DOHH2 (cell line): Measurements from ENCODE around the gene INPP4B.

Source experiments
- H3F3A ChIP-seq: fragments of 200-600 bp; sonication (generic), shearing (Covaris generic); 2 replicates; pipeline ENCODE4 v1.6.0; 2016; ENCODE audit warnings: antibody characterized with exemption, mild to moderate bottlenecking; ENCODE audit not compliant: control insufficient read depth, insufficient read depth
- H3K27ac ChIP-seq: fragments of 200-600 bp; sonication (generic); 2 replicates; pipeline ENCODE4 v1.5.1; 2014; ENCODE audit warnings: low read depth, mild to moderate bottlenecking, low read length, moderate library complexity
- H3K27me3 ChIP-seq: fragments of 200-600 bp; sonication (generic); 2 replicates; pipeline ENCODE4 v1.6.1; 2014; ENCODE audit warnings: mild to moderate bottlenecking, low read length, mixed read lengths; ENCODE audit not compliant: control insufficient read depth
- H3K36me3 ChIP-seq: fragments of 200-600 bp; sonication (generic); 2 replicates; pipeline ENCODE4 v1.6.1; 2014; ENCODE audit warnings: mild to moderate bottlenecking, low read length, moderate library complexity, mixed read lengths; ENCODE audit not compliant: control insufficient read depth
- H3K4me1 ChIP-seq: fragments of 200-600 bp; sonication (generic); 2 replicates; pipeline ENCODE4 v1.6.1; 2014; ENCODE audit warnings: mild to moderate bottlenecking, low read length, mixed read lengths; ENCODE audit not compliant: control insufficient read depth
- H3K4me2 ChIP-seq: fragments of 200-600 bp; sonication (generic); 2 replicates; pipeline ENCODE4 v1.6.0; 2014; ENCODE audit warnings: mild to moderate bottlenecking, low read length, moderate library complexity
- H3K4me3 ChIP-seq: fragments of 200-600 bp; sonication (generic); 2 replicates; pipeline ENCODE4 v1.5.1; 2014; ENCODE audit warnings: mild to moderate bottlenecking, low read length, mixed read lengths
- H3K79me2 ChIP-seq: fragments of 200-600 bp; sonication (generic); 2 replicates; pipeline ENCODE4 v1.6.1; 2014; ENCODE audit warnings: mild to moderate bottlenecking, low read length, mixed read lengths; ENCODE audit not compliant: control insufficient read depth
- H3K9me2 ChIP-seq: fragments of 200-600 bp; sonication (generic); replicated peaks from 2 replicates; pipeline ENCODE4 v1.6.1; 2014; ENCODE audit warnings: mild to moderate bottlenecking, low read length, mixed read lengths; ENCODE audit not compliant: control insufficient read depth
- H3K9me3 ChIP-seq: fragments of 200-600 bp; sonication (generic); 2 replicates; pipeline ENCODE4 v1.6.1; 2014; ENCODE audit warnings: antibody characterized with exemption, low read length, mixed read lengths; ENCODE audit not compliant: control insufficient read depth, insufficient read depth
- H4K20me1 ChIP-seq: fragments of 200-600 bp; sonication (generic); 2 replicates; pipeline ENCODE4 v1.6.0; 2014; ENCODE audit warnings: low read depth, mild to moderate bottlenecking, antibody characterized with exemption, low read length, moderate library complexity; ENCODE audit not compliant: control insufficient read depth, insufficient read depth
- EZH2phosphoT487 ChIP-seq: fragments of 200-600 bp; sonication (generic); IDR thresholded peaks from 2 replicates; pipeline ENCODE4 v1.6.1; 2017; ENCODE audit warnings: borderline replicate concordance, mild to moderate bottlenecking, antibody characterized with exemption, low read length, moderate library complexity, mixed read lengths
- TF ChIP-seq, protein P1 (sequence below): fragments of 200-600 bp; sonication (generic); IDR thresholded peaks from one replicate; pipeline ENCODE4 v1.5.1; 2014; ENCODE audit warnings: antibody characterized with exemption, mild to moderate bottlenecking, low read depth, low read length; ENCODE audit not compliant: poor library complexity, severe bottlenecking

The INPP4B gene

DNA sequence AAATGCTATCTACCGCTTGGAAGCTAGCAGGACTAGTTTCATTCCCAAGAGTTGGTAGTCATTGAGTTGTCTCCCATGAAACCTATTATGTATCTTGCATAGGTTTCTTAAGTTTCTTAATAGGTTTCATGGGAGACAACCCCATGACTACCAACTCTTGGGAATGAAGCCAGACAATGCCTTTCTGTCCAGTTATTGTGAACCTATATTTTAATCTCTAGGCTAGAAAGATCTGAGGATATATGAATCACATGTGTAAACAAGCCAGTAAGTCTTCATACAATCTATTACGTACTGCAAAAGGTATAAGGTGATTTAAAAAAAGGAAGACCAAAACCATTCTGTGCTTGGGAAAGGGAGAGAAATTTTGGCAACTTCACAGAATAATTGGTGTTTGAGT lies 162.6 kb downstream of the INPP4B start:
- H3K27ac ChIP-seq, result no peak overlapping the region

DNA sequence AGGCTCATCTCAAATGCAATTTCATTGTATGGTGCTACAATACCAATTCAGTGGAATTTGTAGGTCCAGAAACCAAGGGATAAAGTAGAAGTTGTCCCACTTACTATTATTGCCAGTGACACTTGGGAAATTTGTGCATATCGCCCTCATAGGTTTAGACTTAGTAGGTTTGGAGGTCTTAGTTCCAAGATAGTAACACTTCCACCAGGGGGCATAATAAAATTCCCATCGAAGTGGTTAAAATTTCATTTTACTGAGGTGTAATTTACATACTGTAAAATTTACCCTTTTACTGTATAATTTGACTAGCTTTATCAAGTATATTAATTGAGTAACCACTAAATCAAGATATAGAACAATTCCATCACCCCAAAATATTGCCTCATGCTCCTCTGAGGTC lies 174.6 kb downstream of the INPP4B start:
- H3K4me1 ChIP-seq, result no peaks in the 10 kb centered on the region
- no peak overlapping the region for H3K4me3 ChIP-seq
- no peaks in the 10 kb centered on the region for H3K27me3 ChIP-seq
- TF ChIP-seq EZH2phosphoT487, result no peak
- TF ChIP-seq, protein P1, sequence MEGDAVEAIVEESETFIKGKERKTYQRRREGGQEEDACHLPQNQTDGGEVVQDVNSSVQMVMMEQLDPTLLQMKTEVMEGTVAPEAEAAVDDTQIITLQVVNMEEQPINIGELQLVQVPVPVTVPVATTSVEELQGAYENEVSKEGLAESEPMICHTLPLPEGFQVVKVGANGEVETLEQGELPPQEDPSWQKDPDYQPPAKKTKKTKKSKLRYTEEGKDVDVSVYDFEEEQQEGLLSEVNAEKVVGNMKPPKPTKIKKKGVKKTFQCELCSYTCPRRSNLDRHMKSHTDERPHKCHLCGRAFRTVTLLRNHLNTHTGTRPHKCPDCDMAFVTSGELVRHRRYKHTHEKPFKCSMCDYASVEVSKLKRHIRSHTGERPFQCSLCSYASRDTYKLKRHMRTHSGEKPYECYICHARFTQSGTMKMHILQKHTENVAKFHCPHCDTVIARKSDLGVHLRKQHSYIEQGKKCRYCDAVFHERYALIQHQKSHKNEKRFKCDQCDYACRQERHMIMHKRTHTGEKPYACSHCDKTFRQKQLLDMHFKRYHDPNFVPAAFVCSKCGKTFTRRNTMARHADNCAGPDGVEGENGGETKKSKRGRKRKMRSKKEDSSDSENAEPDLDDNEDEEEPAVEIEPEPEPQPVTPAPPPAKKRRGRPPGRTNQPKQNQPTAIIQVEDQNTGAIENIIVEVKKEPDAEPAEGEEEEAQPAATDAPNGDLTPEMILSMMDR, result peak; percentile 25
- no peak overlapping the region for H3K4me2 ChIP-seq
- no peak overlapping the region for H3K27ac ChIP-seq
- no peaks in the 10 kb centered on the region for H3F3A ChIP-seq
- no peaks in the 10 kb centered on the region for H4K20me1 ChIP-seq
- H3K79me2 ChIP-seq, result no peaks in the 10 kb centered on the region
- H3K9me2 ChIP-seq, result no peaks in the 10 kb centered on the region
- no peaks in the 10 kb centered on the region for H3K9me3 ChIP-seq
- H3K36me3 ChIP-seq, result no peaks in the 10 kb centered on the region

More for the DNA sequence above, 162.6 kb downstream of the INPP4B start:
- Histone ChIP-seq H3K9me3 (no peaks in the 10 kb centered on the region), H3K4me1 (no peaks in the 10 kb centered on the region), H3K27me3 (no peaks in the 10 kb centered on the region), H3K4me3 (no peak overlapping the region), H3K9me2 (no peaks in the 10 kb centered on the region), H3F3A (no peaks in the 10 kb centered on the region), H4K20me1 (no peaks in the 10 kb centered on the region), H3K79me2 (no peaks in the 10 kb centered on the region), H3K4me2 (no peak overlapping the region), H3K36me3 (no peaks in the 10 kb centered on the region)
- no peak for TF ChIP-seq EZH2phosphoT487
- TF ChIP-seq, protein P1, result no peak

DNA sequence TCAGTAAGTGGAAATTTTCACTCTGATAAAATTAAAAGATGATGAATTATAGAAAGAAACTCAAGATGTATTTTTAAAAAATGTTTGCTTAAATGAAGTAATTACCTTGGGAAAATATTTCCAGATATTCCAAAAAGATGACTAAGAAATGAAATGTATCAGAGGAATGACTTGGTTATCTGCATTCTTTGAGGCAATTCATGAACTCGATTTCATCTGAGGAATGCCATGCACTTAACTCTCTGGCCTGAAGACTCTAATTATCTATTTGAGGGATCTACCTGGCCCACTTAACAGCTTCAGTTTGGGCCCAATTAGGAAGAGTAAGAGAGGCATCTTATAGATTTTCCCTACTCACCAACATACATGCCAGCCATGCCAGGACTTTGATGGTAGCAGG lies 182.3 kb downstream of the INPP4B start:
- no peak overlapping the region for H3K4me3 ChIP-seq
- no peak for TF ChIP-seq EZH2phosphoT487
- TF ChIP-seq, protein P1, result no peak
- H3K79me2 ChIP-seq, result no peaks in the 10 kb centered on the region
- no peak overlapping the region for H3K4me2 ChIP-seq
- no peaks in the 10 kb centered on the region for H3K36me3 ChIP-seq
- H3F3A ChIP-seq, result no peaks in the 10 kb centered on the region
- no peaks in the 10 kb centered on the region for H3K9me2 ChIP-seq
- no peak overlapping the region for H3K27ac ChIP-seq
- no peaks in the 10 kb centered on the region for H4K20me1 ChIP-seq
- no peaks in the 10 kb centered on the region for H3K9me3 ChIP-seq
- H3K4me1 ChIP-seq, result no peaks in the 10 kb centered on the region
- no peaks in the 10 kb centered on the region for H3K27me3 ChIP-seq

DNA sequence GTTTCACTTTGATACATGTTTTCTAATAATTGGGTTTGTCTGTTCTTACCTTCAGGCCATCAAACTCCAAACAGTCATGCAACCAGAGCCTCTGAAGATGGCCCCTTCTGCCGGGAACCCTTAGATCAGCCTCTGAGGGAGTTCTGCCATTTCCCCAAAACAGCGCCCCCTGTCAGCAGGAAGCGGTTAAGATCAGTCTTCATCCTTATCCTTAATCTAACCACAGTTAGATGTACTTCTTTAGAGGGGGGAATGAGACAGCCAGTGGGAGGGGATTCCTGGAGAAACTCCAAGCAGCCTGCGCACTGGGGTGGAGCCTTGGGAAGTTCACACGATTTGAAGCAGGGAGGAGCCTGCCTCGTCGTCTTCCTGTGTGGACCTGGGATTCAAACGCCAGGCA lies 185.4 kb downstream of the INPP4B start:
- no peak overlapping the region for H3K4me2 ChIP-seq
- no peaks in the 10 kb centered on the region for H3K27me3 ChIP-seq
- H3K27ac ChIP-seq, result no peak overlapping the region
- no peaks in the 10 kb centered on the region for H3K79me2 ChIP-seq
- H3K4me1 ChIP-seq, result no peaks in the 10 kb centered on the region
- no peaks in the 10 kb centered on the region for H3F3A ChIP-seq
- peaks cover 15% of the 10 kb centered on the region; the same call in 1 of the 2 replicates for H3K9me3 ChIP-seq
- no peak for TF ChIP-seq EZH2phosphoT487
- TF ChIP-seq, protein P1, result peak; percentile 44
- no peak overlapping the region for H3K4me3 ChIP-seq
- no peaks in the 10 kb centered on the region for H4K20me1 ChIP-seq
- no peaks in the 10 kb centered on the region for H3K36me3 ChIP-seq
- H3K9me2 ChIP-seq, result no peaks in the 10 kb centered on the region
